22Rv1 (cell line): Measurements from ENCODE around the gene C1QL4.
"Not testable (repeated sequence)": the region's sequence is repeated elsewhere in the genome, so short reads cannot be mapped to it uniquely, and the experiment has no call there.

Experiments used
- H3K27ac ChIP-seq: fragments of 450-650 bp; 2 replicates; pipeline ENCODE4 v1.5.1; 2017
- ZFX ChIP-seq: fragments of 450-650 bp; IDR thresholded peaks from 2 replicates; pipeline ENCODE4 v1.6.1; 2017; ENCODE audit warnings: antibody characterized with exemption, borderline replicate concordance
- TF ChIP-seq, protein P1 (sequence below): fragments of 450-650 bp; IDR thresholded peaks from 2 replicates; pipeline ENCODE4 v1.5.1; 2017; ENCODE audit warnings: mild to moderate bottlenecking

The C1QL4 gene

DNA sequence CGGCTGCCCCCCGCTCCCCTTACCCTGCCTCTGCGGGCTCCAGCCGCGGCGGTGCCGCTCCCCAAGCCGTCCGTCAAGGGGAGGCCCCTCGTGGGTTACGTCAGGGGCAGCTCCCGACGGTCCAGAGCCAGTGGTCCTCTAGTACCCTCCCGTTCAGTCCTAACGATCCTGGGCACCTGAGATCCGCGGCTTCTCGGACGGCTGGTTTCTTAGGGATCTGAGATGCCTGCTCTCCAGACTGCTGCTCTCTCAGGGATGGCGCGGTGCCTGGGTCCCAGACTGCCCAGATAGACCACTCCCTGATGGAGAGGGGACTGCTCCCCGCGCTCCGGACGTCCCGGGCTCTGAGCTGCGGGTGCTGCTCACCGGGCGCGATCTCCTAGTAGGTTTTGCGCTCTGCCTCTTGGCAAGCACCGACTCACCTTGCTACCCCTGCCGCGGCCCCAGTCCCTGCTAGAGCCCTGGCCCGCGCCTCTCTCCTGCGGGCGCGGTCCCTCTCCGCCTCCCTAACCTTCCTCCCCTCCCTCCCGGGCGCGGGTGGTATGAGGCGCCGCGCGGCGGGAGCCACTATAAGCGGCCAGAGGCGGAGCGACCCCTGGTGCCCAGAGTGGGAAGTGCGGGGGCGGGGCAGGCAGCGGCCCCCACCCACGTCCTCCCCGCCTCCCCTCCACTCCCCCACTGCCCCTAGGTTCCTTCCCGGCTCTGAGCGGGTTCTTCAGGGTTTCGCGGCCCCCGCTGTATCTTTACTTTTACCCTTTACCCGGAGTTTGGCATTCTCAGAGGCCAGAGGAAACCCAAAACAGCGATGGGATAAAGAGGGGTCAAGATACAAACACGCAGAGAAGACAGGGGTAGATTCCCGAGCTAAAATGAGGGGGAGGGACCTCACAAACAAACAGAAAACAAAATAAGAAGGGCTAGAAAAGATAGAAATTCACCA, at the start of gene C1QL4:
Gene C1QL4 (minus strand): TSS at position 544 of the 940 bp plus-strand sequence. CDS start 711 bp downstream, outside the sequence.
- no peak for TF ChIP-seq ZFX
- TF ChIP-seq, protein P1, sequence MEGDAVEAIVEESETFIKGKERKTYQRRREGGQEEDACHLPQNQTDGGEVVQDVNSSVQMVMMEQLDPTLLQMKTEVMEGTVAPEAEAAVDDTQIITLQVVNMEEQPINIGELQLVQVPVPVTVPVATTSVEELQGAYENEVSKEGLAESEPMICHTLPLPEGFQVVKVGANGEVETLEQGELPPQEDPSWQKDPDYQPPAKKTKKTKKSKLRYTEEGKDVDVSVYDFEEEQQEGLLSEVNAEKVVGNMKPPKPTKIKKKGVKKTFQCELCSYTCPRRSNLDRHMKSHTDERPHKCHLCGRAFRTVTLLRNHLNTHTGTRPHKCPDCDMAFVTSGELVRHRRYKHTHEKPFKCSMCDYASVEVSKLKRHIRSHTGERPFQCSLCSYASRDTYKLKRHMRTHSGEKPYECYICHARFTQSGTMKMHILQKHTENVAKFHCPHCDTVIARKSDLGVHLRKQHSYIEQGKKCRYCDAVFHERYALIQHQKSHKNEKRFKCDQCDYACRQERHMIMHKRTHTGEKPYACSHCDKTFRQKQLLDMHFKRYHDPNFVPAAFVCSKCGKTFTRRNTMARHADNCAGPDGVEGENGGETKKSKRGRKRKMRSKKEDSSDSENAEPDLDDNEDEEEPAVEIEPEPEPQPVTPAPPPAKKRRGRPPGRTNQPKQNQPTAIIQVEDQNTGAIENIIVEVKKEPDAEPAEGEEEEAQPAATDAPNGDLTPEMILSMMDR, result peak; percentile 100
- H3K27ac ChIP-seq, result no peak within 1 kb of the TSS

DNA sequence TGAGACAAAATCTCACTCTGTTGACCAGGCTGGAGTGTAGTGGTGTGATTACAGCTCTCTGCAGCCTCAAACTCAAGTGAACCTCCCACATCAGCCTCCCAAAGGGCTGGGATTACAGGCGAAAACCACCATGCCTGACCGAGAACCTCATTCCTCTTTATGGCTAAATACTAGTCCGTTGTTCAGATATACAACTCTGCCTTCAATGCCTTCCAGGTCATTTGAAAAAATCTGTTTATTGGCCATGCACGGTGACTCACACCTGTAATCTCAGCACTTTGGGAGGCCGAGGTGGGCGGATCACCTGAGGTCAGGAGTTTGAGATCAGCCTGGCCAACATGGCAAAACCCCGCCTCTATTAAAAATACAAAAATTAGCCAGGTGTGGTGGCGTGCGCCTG, 43.2 kb upstream of the C1QL4 start:
- H3K27ac ChIP-seq, result not testable (repeated sequence)

DNA sequence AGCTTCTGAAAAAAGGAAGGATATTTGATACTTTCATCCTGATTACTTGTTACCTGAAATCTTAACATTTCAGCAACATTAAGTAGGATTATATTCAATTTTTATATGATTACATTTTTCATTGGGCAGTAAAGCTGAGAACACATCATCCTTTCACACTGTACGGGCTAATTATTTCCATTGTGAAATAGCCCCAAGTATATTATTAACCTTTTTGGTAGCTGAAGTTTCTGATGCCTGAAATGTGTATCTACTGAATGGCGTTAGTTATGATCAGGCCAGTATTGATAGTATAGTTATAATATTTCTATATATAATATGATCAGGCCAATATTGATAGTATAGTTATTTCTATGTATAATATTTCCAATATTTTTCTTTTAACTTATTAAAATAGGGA, 40.4 kb upstream of the C1QL4 start:
- TF ChIP-seq, protein P1, result no peak
- TF ChIP-seq ZFX, result no peak
- no peak overlapping the region for H3K27ac ChIP-seq

DNA sequence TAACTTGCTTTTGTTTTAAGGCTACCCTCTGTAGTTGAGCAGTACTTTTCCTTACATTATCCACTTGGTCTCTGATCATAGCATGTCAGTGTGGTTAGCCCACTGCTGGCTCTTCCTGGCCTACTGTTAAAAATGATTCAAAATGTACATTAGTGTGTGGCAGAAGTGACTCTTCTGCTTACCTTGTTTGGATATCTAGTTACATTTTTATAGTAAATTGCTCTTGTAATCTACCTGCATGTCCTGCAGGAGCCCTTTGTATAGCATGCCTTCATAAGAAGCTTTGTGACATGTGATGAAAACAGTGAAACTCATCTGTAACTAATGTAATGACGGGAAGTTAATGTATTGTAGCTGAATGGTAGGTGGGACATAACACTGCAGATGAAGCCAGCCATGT, 38.4 kb upstream of the C1QL4 start:
- no peak for TF ChIP-seq ZFX
- TF ChIP-seq, protein P1, result no peak

DNA sequence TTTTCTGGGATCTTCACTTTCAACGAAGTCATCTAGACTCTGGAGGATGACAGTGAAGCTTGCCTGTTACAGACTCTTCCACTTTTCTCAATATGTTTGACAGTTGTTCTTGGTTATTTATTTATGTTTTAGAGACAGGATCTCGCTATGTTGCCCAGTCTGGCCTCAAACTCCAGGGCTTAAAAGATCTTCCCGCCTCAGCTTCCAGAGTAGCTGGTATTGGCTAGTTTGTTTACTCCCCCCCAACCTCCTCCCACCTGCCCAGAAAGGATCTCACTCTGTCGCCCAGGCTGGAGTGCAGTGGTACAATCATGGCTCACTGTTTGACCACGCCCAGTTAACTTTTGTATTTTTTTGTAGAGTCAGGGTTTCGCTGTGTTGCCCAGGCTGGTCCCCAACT, 33.6 kb upstream of the C1QL4 start:
- H3K27ac ChIP-seq, result no peak overlapping the region
- TF ChIP-seq, protein P1, result no peak
- no peak for TF ChIP-seq ZFX

More for the DNA sequence above, 38.4 kb upstream of the C1QL4 start:
- H3K27ac ChIP-seq, result no peak overlapping the region

DNA sequence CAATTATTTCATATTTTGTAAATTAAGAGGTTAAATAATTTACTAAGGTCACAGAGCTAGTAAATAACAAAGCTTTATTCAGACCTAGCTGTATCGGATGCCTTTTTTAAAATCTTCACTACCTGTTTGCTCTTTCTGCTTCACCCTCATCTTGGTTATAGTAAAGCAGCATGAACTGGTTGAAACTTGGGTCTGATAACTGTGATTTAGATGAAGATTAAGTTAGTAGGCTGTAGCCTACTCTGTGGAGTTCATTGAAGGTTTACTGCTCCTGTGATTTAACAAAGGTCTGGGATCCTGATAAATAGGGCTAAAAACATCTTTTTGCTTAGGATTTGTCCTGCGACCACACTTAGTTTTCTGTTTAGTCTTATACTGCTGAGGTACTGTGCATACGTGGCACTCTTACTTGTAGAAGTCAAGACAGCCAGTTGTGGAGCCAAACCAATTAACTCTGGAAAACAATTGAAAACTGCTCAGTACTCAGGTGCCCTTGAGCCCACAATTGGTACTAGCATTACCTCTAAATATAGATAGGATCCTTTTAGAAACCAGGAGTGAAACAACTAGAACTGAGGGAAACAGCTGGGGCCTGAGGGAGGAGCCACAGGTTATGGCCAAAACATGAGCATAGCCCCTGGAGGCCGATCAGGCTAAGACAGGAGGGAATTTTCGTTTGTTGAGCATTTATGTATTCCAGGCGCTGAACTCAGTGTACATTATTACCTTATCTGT, 32.6 kb upstream of the C1QL4 start:
- TF ChIP-seq, protein P1, result peak; percentile 45
- no peak for TF ChIP-seq ZFX
- H3K27ac ChIP-seq, result peak overlapping the region; percentile 95

DNA sequence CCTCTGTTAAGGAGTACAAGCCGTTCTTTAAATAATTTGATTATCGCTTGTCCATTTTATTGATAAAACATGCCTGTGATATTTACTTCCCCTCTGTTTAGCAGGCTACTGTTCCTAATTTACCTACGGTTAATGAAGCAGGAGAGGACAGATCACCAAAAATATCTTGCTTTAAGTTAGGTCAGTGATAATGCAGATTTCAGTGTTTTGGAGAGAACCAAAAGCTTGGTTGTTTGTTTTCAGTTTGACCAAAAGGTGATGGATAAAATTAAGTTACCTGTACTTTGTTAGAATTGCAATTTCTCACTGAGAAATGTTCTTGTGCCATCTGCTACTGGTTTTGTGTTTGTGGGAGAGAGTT, 31.2 kb upstream of the C1QL4 start:
- H3K27ac ChIP-seq, result peak overlapping the region; percentile 95
- no peak for TF ChIP-seq ZFX
- TF ChIP-seq, protein P1, result no peak
